Spleen (tissue), 7 donors: Measurements from ENCODE around the gene CMIP.

Source experiments
- POLR2A ChIP-seq, 3 donors: fragments of 450-650 bp; IDR thresholded peaks; one replicate each; pipeline ENCODE4 v1.5.1; 2017; ENCODE audit warnings: antibody characterized with exemption in 3 of 3, mild to moderate bottlenecking in 1 of 3
- POLR2AphosphoS5 ChIP-seq, 3 donors: sonication (generic); formaldehyde crosslinking; IDR thresholded peaks; one replicate each; pipeline ENCODE4 v1.5.1; 2017; ENCODE audit warnings: antibody characterized with exemption in 3 of 3
- TF ChIP-seq, protein P1 (sequence below), 11 experiments: fragments of 200-600 bp in 7 of 11; fragments of 450-650 bp in 4 of 11; sonication (generic) in 4 of 11; IDR thresholded peaks in 8 of 11; conservative IDR thresholded peaks in 3 of 11; 1 replicate in 7 of 11; 2 replicates in 4 of 11; pipeline versions ENCODE4 v1.4.0 to v1.8.0; 2016 to 2021; ENCODE audit warnings: antibody characterized with exemption in 11 of 11, inconsistent platforms in 4 of 11, mild to moderate bottlenecking in 1 of 11
- donor health status: DM: no; HTN: no; CAD: no; lungs with moderate emphysema.
- donor health status: DM: no; HTN: no; CAD: no.
- donor health status: DM: no; HTN: no; CAD: no.

DNA sequence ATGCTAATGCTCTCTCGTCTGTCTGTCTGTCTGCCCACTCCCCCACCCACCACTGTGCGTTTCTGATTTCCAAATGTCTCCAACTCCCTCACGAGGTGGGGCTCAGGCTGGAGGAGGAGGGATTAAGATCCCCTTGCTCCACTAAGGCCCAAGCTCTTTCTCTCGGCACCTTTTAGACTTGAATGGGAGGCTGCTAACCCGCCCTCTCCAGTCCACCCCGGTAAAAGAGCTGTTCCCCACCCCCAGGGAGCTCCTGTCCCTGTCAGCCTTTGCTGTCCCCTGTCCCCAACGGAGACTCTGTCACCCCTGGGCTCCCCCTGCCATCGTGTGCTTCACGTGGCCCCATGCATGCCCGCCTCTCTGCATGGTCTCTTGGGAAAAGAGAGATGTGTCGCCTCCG is 266.0 kb downstream of the CMIP start:
- TF ChIP-seq, protein P1, sequence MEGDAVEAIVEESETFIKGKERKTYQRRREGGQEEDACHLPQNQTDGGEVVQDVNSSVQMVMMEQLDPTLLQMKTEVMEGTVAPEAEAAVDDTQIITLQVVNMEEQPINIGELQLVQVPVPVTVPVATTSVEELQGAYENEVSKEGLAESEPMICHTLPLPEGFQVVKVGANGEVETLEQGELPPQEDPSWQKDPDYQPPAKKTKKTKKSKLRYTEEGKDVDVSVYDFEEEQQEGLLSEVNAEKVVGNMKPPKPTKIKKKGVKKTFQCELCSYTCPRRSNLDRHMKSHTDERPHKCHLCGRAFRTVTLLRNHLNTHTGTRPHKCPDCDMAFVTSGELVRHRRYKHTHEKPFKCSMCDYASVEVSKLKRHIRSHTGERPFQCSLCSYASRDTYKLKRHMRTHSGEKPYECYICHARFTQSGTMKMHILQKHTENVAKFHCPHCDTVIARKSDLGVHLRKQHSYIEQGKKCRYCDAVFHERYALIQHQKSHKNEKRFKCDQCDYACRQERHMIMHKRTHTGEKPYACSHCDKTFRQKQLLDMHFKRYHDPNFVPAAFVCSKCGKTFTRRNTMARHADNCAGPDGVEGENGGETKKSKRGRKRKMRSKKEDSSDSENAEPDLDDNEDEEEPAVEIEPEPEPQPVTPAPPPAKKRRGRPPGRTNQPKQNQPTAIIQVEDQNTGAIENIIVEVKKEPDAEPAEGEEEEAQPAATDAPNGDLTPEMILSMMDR (IDR thresholded peaks at IDR 0.05 in 8 of 11, conservative IDR thresholded peaks at IDR 0.05 in 3 of 11) = no peak
- TF ChIP-seq POLR2AphosphoS5 (IDR thresholded peaks at IDR 0.05) = no peak
- TF ChIP-seq POLR2A (IDR thresholded peaks at IDR 0.05) = no peak
